HG02981 (cell line): ENCODE results near the gene GRPEL2.
"Not testable (repeated sequence)": the region's sequence is repeated elsewhere in the genome, so short reads cannot be mapped to it uniquely, and the experiment has no call there.

Experiments
- ATAC-seq: cut with Tn5 transposase; IDR thresholded peaks from one replicate; pipeline ENCODE4 v1.9.1; 2021; ENCODE audit warnings: mild to moderate bottlenecking, moderate library complexity; ENCODE audit not compliant: unreplicated experiment

Gene GRPEL2

GRCh38 chr5:149374801-149375200 is 29.5 kb downstream of the GRPEL2 start:
- no peak for ATAC-seq

DNA sequence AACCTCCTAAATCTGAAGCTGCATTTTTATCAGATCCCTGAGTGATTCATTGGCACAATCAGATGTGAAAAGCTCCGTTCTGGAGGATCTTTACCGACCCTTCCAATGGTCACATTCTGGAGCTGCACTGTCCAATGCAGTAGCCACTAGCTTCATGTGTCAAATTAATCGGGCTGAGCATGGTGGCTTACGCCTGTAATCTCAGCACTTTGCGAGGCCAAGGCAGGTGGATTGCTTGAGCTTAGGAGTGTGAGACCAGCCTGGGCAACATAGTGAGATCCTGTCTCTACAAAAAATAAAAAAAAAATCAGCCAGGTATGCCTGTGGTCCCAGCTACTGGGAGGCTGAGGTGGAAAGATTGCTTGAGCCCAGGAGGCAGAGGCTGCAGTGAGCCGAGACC is 30.1 kb downstream of the GRPEL2 start:
- ATAC-seq, result no peak

GRCh38 chr5:149376104-149376503 is 30.8 kb downstream of the GRPEL2 start:
- no peak for ATAC-seq

GRCh38 chr5:149376711-149377447 is 31.6 kb downstream of the GRPEL2 start:
- ATAC-seq, result no peak

- ATAC-seq, result no peak
Measured at GRCh38 chr5:149378241-149378820, 33.0 kb downstream of the GRPEL2 start.

DNA sequence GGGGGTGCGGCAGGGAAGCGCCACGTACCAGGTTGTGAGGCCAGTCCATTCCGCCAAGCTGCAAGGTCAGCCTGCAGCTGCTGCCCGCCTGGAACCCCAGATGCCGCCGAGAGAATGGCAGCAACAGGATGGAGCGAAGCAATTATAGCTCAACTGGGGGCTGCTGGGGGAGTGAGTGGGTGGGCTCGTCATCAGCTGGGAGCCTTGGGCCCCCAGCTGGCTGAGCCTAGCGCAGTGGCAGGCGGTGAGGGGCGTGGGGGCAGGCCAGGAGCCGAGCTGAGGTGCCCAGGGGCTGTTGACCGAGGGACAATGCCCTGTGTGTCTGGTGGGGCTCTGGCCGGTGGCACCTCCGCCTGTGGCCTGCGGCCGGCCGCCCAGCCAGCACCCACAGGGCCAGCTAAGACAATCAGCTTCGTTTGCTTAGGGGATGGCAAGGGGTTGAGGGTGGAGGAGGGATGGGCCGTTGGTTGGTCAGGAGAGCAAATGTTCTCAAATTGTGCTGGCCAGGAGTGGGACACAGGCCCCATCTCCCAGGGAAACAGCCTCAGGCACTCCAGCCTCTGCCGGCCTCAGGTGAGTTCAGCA is 34.0 kb downstream of the GRPEL2 start, which contains the start of gene IL17B:
Gene IL17B, minus strand, starts transcription at position 116 of the 585 bp plus-strand sequence. Its CDS starts 67 bp downstream, at position 49.
- no peak for ATAC-seq

DNA sequence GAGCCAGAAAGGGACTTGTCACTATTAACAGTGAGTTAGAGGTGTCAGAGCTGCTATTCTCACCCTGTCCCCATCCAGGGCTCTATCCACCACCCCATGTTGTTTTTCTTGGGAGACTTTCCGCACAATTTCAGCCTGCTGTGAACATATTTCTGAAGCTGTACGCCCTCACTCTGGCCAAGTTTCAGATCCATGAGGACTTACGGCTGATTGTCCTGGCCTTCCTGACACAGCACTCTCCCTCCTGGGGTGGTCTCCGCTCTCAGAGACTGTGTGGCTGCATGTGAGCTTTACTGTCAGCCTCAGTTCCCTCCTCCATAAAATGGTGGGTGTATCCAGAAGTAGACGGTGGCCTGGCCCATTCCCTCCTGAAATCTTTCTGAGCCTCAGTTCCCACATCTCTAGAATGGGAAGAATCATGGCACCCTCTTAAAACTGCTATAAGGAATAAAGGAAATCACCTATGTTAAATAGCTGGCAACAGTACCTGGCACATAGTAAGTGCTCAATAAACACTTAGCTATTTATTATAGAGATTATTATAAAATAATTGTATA is 34.6 kb downstream of the GRPEL2 start:
- no peak for ATAC-seq

DNA sequence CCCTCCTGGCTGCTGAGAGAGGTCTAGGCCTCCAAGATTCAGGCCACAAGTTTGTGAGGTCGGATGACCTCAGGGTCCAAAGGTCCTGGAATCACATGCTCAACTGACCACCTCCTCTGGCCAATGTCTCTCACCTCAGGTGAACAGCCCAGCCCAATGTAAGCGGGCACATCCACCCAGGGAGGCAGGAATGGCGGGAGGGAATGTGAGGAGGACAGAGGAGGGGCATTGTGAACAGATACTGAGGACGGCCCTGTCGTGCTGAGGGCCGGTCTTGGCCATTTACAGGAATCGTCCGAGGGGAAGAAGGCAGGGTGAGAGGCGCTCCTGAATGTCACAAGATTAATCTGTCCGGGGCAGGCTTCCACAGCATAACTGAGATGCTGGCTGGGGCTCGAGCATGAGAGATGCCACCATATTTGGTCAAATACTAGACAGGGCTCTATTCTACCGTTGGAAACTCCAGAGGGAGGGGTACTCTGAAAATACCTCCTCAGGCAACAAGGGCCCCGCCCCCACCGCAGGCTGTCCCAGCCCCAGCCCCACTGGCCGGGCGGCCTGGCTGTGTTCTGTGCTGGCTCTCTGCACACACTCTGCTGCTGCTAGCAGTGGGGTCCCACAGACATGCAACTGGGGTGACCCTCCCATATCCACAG is 35.3 kb downstream of the GRPEL2 start:
- ATAC-seq, result no peak

DNA sequence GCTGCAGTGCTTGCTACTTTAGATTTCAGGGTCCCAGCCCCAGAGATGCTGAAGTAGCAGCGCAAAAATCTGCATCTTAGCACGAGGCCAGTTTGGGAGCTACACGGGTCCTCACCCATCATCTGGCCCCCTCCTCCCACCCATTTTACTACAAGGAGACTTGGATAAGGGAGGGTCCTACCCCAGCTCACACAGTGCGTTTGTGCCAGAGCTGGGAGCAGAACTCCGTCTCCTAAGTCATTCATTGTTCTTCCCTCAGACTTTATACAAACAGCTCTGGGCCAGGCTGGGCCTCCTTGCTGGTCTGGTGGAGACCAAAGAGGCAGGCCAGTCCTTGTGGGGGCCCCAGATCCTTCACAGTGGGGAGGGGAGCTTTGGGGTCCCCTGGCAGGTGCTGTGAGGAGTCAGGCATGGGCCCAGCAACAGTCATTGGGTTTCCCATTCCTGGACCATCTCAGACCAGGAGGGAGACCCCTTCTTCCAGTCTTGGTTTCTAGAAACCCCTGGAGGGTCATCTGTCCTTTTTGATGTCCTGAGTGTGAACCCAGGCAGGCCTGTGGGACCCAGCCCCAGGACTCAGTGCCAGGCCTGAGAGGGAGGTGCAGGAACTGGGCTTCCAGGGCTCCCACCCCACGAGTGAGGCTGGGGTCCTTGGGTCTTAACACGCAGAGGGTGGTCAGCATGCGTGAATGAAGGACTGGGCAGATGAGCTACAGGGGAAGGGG is 36.1 kb downstream of the GRPEL2 start:
- no peak for ATAC-seq

- ATAC-seq, result peak; percentile 74
Measured at GRCh38 chr5:149381986-149382338, 36.7 kb downstream of the GRPEL2 start.

DNA sequence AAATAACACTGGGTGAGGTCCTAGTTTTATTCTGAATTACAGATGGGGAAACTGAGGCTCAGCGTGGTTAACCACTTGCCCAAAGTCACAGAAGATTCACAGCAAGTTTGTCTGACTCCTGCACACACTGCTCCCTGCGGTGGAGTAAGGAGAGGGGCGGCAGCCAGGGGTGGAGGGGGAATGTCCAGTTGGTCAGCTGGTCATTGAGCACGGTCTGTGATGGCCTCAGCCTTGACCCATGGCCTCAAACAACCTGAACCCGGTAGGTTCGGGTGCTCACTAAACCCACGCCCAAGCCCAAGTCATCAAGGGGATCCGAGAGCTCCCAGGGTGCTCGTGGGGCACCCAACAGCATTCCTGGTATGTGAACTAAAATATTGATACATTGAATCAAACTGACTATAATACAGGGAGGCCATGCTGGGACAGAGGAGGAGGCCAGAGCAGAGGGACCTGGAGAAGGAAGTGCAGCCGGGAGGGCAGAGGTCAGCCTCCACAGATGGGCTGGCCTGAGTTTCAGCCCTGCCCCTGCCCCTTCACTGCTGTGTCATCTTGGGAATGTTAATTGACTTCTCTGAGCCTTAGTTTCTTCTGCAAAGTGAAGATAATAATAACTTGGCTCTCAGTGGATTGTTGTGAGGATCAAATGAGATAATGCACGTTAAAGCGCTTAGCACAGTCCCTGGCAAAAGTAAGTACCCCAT is 37.4 kb downstream of the GRPEL2 start:
- ATAC-seq, result no peak

- ATAC-seq, result no peak
Measured at GRCh38 chr5:149383399-149383798, 38.1 kb downstream of the GRPEL2 start.

DNA sequence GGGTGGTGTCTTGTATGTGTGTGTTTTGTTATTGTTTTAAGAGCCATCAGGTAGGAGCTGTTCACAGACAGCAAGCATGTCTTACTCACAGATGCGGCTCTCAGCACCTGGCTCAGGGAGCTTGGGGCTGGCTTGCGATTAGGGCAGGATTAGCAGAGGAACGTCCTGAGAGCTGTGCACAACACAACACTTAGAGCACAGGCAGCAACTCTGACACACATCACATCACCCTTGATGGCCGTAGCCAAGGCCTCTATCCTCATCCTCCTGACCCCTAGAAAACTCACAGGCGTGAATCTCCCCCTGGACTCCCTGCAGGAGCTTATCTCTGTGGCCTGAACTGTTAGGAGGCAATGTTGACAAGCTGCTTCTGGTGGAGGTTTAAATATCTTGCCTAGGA is 40.9 kb downstream of the GRPEL2 start:
- ATAC-seq, result no peak

DNA sequence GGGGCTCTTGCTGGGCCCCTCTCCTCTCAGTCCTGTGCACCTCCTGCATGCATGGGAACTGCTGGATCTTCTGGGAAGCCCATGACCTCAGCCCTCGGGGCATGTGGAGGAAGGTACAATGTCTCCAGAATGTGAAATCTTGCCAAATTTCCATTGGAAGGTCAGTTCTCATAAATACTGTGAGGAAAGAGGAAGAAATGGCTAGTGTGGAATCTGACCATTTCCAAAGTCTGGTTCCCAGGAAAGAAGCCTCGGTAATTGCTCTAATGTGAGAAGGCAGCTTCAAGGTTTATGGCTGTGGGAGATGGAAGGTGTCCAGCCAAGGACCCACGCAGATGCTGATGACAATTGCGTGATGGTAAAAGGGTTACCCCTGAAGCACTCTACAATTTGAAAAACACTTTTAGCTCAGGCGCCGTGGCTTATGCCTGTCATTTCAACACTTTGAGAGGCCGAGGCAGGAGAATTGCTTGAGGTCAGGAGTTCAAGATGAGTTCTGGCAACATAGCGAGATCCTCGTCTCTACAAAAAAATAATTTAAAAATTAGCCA is 41.9 kb downstream of the GRPEL2 start:
- ATAC-seq, result no peak

GRCh38 chr5:149387982-149388381 is 42.7 kb downstream of the GRPEL2 start:
- ATAC-seq, result no peak

DNA sequence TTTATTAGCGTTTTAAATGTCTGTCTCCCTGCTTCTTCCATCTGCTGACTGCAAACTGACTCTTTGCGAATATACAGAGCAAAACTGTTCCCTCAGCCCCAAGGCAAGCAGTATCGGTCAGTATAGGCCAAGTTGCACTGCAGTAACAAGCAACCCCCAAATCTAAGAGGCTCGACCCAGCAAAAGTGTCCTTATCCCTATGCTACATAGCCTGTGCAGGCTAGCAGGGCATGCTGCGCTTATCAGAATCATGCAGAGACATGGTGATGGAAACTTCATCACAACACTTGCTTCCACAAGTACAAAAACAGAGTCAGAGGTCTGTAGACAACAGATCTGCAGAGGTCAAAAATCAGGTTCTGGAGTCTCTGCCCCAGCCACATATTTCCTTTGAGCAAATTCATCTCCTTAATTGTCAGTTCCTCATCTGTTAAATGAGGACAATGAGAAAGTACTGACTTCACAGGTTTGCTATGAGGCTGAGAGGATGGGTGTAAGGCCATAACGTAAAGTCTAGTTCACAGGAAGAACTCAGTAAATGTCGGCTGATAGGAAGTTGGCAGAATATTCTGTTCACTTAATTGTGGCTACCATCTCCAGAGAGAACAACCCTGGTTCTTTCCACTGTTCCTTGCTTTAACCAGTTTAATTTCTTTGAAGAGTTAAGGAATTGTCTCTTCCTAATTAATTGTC is 43.3 kb downstream of the GRPEL2 start:
- ATAC-seq, result no peak

- no peak for ATAC-seq
Measured at GRCh38 chr5:149389552-149390495, 44.5 kb downstream of the GRPEL2 start.

- ATAC-seq, result not testable (repeated sequence)
Measured at GRCh38 chr5:149391076-149391475, 45.8 kb downstream of the GRPEL2 start.
